ENCODE results near the gene PDS5A.
"Not testable (repeated sequence)": the region's sequence is repeated elsewhere in the genome, so short reads cannot be mapped to it uniquely, and the experiment has no call there.

The PDS5A gene

GRCh38 chr4:39838431-39838830 lies 139.3 kb downstream of the PDS5A start:
- not testable (repeated sequence) for DNase-seq (ENCODE audit: low spot score)

DNA sequence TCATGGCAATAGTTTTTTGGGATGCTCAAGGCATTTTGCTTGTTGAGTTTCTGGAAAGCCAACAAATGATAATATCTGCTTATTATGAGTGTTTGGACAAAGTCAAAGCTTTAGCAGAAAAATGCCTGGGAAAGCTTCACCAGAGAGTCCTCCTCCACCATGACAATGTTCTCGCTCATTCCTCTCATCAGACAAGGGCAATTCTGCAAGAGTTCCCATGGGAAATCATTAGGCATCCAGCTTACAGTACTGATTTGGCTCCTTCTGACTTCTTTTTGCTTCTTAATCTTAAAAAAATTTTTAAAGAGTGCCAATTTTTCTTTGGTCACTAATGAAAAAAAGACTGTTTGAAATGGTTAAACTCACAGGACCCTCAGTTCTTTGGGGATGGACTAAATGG lies 143.4 kb downstream of the PDS5A start:
- DNase-seq (ENCODE audit: low spot score) = no peak

DNA sequence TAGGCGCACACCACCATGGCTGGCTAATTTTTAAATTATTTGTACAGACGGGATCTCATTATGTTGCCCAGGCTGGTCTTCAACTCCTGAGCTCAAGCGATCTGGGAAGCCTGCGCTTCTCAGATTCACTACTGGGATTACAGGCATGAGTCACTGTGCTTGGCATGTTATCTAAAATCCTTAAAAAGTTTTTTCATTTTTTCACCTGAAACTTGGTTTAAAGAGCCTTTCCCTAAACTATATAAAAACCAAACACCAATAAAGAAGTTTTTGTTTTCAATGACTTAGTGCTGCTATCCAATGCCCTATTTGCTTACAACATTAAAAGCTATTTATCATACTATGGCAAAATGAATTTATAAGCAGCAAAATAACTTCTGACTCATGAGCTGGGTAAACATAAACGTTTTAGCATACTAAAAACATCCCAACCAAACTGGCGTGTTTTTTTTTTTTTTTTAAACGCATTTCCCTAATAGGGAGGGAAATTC lies 151.9 kb downstream of the PDS5A start:
- no peak for DNase-seq (ENCODE audit: low spot score)

DNA sequence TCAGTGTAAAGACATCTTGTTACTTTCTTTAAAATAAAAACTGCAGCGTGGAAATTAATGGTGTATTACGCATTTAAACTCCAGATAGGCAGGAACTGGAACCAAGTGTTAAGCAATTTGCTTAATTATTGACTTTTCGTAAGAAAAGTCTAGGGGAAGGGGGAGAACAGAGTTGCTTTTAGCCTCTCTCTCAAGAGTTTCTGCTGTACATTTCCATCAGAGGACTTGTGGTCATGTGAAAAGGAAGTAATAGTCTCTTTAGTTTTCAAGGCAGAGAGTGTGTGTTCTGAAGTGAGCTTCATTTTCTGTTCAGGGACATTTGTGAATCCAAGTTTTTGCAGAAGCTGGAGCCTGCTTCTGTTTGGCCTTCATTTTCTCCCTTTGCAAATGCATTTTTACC lies 152.6 kb downstream of the PDS5A start:
- DNase-seq (ENCODE audit: low spot score) = no peak

DNA sequence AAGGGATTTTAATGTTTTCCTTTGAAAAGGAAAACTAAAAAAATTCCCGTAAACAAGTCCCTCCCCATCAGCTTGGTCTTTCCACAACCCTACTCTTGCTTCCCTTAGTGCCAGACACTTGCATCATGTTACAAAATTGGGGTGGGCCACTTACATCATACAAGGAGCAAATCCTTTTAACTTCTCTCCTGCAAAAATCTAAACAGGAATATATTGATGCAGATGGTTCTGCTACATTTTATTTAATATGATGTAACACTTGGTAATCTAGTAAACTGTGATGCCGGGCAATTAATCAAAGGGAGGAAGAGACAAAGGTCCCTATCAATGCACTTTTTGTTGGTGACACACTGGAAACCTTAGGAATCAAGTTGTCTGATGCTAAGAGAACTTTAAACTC lies 154.5 kb downstream of the PDS5A start:
- no peak for DNase-seq (ENCODE audit: low spot score)

GRCh38 chr4:39822662-39823061 lies 155.0 kb downstream of the PDS5A start:
- DNase-seq (ENCODE audit: low spot score) = no peak

GRCh38 chr4:39821951-39822350 lies 155.8 kb downstream of the PDS5A start:
- no peak for DNase-seq (ENCODE audit: low spot score)

DNA sequence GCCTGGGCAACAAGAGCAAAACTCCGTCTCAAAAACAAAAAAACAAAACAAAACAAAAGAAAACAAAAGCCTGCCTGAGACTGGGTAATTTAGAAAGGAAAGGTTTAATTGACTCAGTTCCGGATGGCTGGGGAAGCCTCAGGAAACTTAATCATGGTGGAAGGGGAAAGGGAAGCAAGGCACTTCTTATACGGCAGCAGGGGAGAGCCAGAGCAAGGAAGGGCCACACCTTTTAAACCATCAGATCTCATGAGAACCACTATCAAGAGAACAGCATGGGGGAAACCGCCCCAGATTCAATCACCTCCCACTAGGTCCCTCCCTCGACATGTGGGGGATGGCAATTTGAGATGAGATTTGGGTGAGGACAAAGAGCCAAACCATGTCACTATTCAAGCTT lies 157.5 kb downstream of the PDS5A start:
- no peak for DNase-seq (ENCODE audit: low spot score)

- no peak for DNase-seq (ENCODE audit: low spot score)
These were observed 159.1 kb downstream of the PDS5A start for GRCh38 chr4:39818646-39819045.

DNA sequence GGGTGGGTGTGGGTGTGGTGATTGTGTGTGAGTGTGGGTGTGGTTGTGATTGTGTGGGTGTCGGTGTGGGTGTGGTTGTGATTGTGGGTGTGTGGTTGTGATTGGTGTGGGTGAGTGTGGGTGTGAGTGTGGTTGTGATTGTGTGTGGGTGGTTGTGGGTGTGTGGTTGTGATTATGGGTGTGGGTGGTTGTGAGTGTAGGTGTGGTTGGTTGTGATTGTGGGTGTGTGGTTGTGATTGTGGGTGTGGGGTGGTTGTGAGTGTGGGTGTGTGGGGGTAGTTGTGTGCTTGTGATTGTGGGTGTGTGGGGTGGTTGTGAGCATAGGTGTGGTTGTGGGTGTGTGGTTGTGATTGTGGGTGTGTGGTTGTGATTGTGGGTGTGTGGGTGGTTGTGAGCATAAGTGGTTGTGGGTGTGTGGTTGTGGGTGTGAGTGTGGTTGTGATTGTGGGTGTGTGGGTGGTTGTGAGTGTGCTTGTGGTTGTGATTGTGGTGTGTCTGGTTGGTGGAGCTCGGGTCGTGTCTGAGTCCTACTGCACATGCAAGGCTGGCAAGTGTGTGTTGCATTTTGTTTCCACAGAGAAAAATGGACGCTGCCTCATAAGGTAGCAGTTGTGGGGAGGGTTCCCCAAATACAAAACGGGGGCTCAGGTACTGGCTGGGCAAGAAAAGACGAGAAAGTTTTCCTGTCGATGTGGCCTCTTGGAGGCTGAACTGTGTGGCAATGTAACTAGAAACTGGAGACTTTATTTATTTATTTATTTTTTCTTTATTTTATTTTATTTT lies 163.1 kb downstream of the PDS5A start:
- no peak for DNase-seq (ENCODE audit: low spot score)

- not testable (repeated sequence) for DNase-seq (ENCODE audit: low spot score)
These were observed 163.9 kb downstream of the PDS5A start for GRCh38 chr4:39813761-39814160.

DNA sequence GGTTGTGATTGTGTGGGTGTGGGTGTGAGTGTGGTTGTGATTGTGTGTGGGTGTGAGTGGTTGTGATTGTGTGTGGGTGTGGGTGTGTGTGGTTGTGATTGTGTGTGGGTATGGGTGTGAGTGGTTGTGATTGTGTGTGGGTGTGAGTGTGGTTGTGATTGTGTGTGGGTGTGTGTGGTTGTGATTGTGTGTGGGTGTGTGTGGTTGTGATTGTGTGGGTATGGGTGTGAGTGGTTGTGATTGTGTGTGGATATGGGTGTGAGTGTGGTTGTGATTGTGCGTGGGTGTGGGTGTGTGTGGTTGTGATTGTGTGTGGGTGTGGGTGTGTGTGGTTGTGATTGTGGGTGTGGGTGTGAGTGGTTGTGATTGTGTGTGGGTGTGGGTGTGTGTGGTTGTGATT lies 164.7 kb downstream of the PDS5A start:
- DNase-seq (ENCODE audit: low spot score) = not testable (repeated sequence)

GRCh38 chr4:39812500-39812899 lies 165.2 kb downstream of the PDS5A start:
- no peak for DNase-seq (ENCODE audit: low spot score)

DNA sequence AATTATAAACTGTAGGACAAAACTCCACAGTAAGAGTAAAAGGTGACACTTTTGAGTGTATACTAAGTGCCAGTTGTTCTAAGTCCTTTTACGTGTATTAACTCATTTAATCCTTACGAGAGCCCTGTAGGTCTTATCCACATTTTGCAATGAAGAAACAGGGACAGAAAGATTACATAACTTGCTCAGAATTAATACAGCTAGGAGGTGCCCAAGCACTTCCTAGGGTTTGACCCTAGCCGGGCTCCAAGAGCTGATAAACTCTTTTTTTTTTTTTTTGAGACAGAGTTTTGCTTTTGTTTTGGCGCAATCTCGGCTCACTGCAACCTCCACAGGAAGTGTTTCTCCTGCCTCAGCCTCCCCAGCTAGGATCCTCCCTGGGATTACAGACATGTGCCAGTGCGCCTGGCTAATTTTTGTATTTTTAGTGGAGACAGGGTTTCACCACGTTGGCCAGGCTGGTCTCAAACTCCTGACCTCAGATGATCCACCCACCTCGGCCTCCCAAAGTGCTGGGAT lies 169.4 kb downstream of the PDS5A start:
- no peak for DNase-seq (ENCODE audit: low spot score)

- DNase-seq (ENCODE audit: low spot score) = no peak
These were observed 175.7 kb downstream of the PDS5A start for GRCh38 chr4:39802005-39802404.

- DNase-seq (ENCODE audit: low spot score) = not testable (repeated sequence)
These were observed 184.7 kb downstream of the PDS5A start for GRCh38 chr4:39792976-39793375.

DNA sequence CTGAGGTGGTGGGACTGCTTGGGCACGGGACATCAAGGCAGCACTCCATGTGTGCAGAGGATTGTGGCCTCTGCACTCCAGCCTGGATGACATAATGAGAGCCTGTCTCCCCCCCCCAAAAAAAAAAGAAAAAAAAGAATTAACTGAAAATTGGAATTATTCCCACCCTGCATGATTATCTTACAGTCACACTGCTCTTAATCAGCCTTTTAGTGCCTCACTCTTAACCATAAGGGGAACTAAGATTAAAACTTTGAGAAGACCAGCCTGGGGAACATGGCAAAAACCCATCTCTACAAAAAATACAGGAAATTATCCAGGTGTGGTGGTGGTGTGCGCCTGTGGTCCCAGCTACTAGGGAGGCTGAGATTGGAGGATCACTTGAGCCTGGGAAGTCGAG lies 185.2 kb downstream of the PDS5A start:
- no peak for DNase-seq (ENCODE audit: low spot score)

DNA sequence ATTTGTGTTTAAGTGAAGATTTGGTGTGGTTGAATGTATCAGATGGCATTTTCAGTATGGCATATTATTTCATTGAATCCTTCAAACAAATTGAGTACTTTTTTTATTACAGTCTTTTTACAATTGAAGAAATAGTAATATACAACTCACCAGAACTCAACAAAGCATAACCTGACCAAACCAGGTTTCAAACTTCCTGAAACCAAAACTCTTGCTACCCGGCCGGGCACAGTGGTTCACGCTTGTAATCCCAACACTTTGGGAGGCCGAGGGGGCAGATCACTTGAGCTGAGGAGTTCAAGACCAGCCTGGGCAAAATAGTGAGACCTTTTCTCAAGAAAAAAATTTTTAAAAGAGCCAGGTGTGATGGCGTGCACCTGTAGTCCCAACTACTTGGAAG lies 185.6 kb downstream of the PDS5A start:
- no peak for DNase-seq (ENCODE audit: low spot score)

- DNase-seq (ENCODE audit: low spot score) = no peak
These were observed 190.9 kb downstream of the PDS5A start for GRCh38 chr4:39786838-39787237.

GRCh38 chr4:39785083-39785482 lies 192.6 kb downstream of the PDS5A start:
- DNase-seq (ENCODE audit: low spot score) = no peak

- DNase-seq (ENCODE audit: low spot score) = not testable (repeated sequence)
These were observed 195.7 kb downstream of the PDS5A start for GRCh38 chr4:39781988-39782387.

Measured in globus pallidus (tissue), 1 donor.